ENCODE results near the gene CROCC. TPM values are rescaled to one million over a fixed set of nuclear protein-coding genes. Genes with fewer than 3 reads are reported as not detected.

Gene CROCC
- total RNA-seq, 1 donor from 2014 or later, result 51.5 TPM

DNA sequence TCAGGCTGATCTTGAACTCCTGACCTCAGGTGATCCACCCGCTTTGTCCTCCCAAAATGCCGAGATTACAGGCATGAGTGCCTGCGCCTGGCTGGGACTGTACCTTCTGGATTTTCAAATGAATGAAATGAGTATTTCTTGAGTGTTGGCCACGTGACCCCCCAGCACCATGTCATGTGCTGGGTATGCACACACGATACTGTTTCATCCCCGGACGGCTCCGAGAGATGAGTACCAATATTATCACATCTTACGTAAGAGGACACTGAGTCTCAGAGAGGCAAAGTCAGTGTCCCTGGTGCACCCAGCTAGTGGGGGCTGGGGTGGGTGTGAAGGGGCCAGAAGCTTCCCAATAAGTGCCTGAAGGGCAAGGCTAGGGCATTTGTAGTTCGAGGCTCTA is 780 bp upstream of the CROCC start:
- no peak overlapping the region for H3K4me3 Mint-ChIP-seq (ENCODE audit: low read depth)
- H3K27ac Mint-ChIP-seq, result no peak overlapping the region
- H3K9me3 Mint-ChIP-seq (ENCODE audit: low read depth), result no peaks in the 10 kb centered on the region
- TF ChIP-seq, protein P1, sequence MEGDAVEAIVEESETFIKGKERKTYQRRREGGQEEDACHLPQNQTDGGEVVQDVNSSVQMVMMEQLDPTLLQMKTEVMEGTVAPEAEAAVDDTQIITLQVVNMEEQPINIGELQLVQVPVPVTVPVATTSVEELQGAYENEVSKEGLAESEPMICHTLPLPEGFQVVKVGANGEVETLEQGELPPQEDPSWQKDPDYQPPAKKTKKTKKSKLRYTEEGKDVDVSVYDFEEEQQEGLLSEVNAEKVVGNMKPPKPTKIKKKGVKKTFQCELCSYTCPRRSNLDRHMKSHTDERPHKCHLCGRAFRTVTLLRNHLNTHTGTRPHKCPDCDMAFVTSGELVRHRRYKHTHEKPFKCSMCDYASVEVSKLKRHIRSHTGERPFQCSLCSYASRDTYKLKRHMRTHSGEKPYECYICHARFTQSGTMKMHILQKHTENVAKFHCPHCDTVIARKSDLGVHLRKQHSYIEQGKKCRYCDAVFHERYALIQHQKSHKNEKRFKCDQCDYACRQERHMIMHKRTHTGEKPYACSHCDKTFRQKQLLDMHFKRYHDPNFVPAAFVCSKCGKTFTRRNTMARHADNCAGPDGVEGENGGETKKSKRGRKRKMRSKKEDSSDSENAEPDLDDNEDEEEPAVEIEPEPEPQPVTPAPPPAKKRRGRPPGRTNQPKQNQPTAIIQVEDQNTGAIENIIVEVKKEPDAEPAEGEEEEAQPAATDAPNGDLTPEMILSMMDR (IDR thresholded peaks at IDR 0.05; ENCODE audit: unreplicated experiment), result no peak
- no peaks in the 10 kb centered on the region for H3K27me3 Mint-ChIP-seq
- H3K36me3 Mint-ChIP-seq (ENCODE audit: insufficient read depth), result no peaks in the 10 kb centered on the region
- H3K4me1 Mint-ChIP-seq (ENCODE audit: low read depth), result peaks cover 8% of the 10 kb centered on the region
- DNase-seq (ENCODE audit: low spot score, unreplicated experiment), result no peak

DNA sequence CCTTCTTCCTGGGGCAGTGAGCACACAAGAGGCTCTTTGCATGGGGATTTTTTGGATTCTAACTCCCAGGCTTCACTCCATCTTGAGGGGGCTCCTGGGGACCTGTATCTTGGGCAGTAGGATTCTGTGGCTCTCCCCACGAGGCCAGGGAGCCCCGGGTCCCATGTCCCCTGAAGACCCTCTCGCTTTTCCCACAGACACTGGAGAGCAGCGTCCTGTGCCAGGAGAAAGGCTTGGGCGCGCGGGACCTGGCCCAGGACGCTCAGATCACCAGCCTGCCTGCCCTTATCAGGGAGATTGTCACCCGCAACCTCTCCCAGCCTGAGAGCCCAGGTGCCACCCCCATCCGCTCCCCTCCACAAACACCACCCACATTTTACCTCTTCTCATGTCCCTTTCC is 735 bp downstream of the CROCC start:
- H3K4me1 Mint-ChIP-seq (ENCODE audit: low read depth), result peaks cover 18% of the 10 kb centered on the region
- no peak for DNase-seq (ENCODE audit: low spot score, unreplicated experiment)
- TF ChIP-seq, protein P1 (IDR thresholded peaks at IDR 0.05; ENCODE audit: unreplicated experiment), result no peak
- H3K9me3 Mint-ChIP-seq (ENCODE audit: low read depth), result no peaks in the 10 kb centered on the region
- H3K36me3 Mint-ChIP-seq (ENCODE audit: insufficient read depth), result no peaks in the 10 kb centered on the region
- H3K27ac Mint-ChIP-seq, result no peak overlapping the region
- H3K4me3 Mint-ChIP-seq (ENCODE audit: low read depth), result no peak overlapping the region
- no peaks in the 10 kb centered on the region for H3K27me3 Mint-ChIP-seq

DNA sequence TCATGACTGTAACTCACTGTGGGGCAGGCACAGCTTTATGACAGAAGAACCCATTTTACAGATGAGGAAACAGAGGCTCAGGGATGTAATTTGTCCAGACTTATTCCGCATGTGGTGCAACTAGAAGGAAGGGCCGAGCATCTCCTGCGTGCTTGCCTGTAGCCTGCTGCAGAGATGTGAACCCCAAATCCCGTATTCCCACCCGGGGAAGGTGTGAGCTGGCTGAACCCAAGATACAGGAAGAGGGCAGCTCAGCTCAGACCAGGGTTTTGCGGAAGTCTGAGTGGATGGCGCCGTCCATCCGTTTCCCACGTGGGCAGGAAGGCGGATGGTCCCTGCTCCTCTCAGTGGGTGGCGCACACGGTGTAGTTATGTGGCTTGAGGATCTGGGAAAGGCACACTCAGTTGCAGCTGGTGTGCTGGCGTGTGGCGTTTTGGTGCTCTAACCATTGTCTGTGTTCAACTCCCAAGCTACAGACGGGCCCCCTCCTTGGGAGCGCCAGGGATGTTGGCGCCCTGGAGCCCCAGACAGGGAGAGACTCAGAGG is 1.2 kb downstream of the CROCC start:
- H3K9me3 Mint-ChIP-seq (ENCODE audit: low read depth), result no peaks in the 10 kb centered on the region
- H3K4me1 Mint-ChIP-seq (ENCODE audit: low read depth), result peaks cover 18% of the 10 kb centered on the region
- H3K36me3 Mint-ChIP-seq (ENCODE audit: insufficient read depth), result no peaks in the 10 kb centered on the region
- TF ChIP-seq, protein P1 (IDR thresholded peaks at IDR 0.05; ENCODE audit: unreplicated experiment), result no peak
- no peak for DNase-seq (ENCODE audit: low spot score, unreplicated experiment)
- no peak overlapping the region for H3K4me3 Mint-ChIP-seq (ENCODE audit: low read depth)
- H3K27ac Mint-ChIP-seq, result no peak overlapping the region
- H3K27me3 Mint-ChIP-seq, result no peaks in the 10 kb centered on the region

DNA sequence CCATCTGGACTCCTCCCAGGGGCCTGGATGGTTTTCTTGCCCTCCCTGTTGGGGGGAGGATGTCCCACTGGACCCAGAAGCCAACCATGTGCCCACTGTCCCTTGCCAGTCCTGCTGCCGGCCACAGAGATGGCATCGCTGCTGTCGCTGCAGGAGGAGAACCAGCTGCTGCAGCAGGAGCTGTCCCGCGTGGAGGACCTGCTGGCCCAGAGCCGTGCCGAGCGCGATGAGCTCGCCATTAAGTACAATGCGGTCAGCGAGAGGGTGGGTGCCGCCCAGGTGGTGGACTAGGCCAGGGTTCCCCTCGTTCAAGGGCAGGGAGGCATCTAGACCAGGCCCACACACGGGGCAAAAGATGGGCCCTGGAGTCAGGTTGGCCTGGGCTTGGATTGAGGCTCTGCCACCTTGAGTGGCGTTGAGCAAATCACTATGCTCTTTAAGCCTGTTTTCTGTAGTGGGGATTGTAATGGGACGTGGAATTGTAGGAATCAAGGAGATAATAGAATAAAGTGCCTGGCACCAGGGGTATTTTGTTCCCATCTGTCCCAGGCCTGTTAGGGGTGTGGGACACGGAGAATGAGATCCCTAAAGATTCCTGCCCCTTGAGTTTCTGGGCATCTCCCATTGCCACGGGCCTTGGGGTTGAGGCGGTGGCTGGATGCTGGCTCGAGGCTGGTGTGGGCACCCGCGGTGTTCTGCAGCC is 2.6 kb downstream of the CROCC start:
- Mint-ChIP-seq H3K4me1 (ENCODE audit: low read depth) (peaks cover 20% of the 10 kb centered on the region), H3K27ac (no peak overlapping the region), H3K36me3 (ENCODE audit: insufficient read depth) (no peaks in the 10 kb centered on the region), H3K4me3 (ENCODE audit: low read depth) (no peak overlapping the region), H3K27me3 (no peaks in the 10 kb centered on the region), H3K9me3 (ENCODE audit: low read depth) (no peaks in the 10 kb centered on the region)
- no peak for DNase-seq (ENCODE audit: low spot score, unreplicated experiment)
- TF ChIP-seq, protein P1 (IDR thresholded peaks at IDR 0.05; ENCODE audit: unreplicated experiment), result no peak

DNA sequence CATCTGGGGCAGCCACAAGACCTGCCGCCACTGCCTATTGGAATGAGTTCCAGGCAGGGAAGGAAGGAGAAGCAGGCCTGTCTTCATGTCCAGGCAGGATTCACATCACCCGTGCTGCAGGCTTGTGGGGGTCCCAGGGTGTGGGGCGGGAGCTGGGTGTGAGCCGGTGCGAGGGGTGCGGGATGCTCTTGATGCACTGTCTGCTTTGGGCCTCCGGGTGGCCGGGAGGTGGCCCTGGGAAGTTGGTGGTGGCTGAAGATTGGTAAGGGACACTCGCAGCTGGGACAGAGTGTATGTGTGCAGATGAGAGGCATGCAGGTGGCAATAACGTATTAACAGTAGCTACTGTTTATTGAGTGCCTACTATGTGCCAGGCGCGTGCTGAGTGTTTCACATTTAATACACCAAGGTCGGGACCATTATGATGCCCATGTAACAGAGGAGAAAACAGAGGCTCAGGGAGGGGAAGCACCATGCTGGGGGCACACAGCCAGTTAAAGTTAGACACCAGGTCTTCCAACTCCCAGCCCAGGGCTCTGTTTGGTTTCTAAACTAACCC is 3.3 kb downstream of the CROCC start:
- Mint-ChIP-seq H3K4me3 (ENCODE audit: low read depth) (no peak overlapping the region), H3K36me3 (ENCODE audit: insufficient read depth) (no peaks in the 10 kb centered on the region), H3K9me3 (ENCODE audit: low read depth) (no peaks in the 10 kb centered on the region), H3K27ac (no peak overlapping the region), H3K4me1 (ENCODE audit: low read depth) (peaks cover 20% of the 10 kb centered on the region), H3K27me3 (no peaks in the 10 kb centered on the region)
- TF ChIP-seq, protein P1 (IDR thresholded peaks at IDR 0.05; ENCODE audit: unreplicated experiment), result no peak
- DNase-seq (ENCODE audit: low spot score, unreplicated experiment), result no peak
